PFSK-1 (cell line): ENCODE measurements around the gene NAA16.

Experiments used
- FOXP2 ChIP-seq: optimal IDR thresholded peaks from 2 replicates; pipeline ENCODE3; 2011; ENCODE audit warnings: borderline replicate concordance, control low read depth, inconsistent platforms; ENCODE audit not compliant: insufficient read depth; ENCODE audit errors: extremely low read length, extremely low read depth
- POLR2AphosphoS5 ChIP-seq: IDR thresholded peaks from 2 replicates; pipeline ENCODE4 v1.6.1; 2012; ENCODE audit warnings: low read depth, mild to moderate bottlenecking, control low read depth, low read length, moderate library complexity
- TF ChIP-seq, protein P1 (sequence below), 2 experiments: IDR thresholded peaks; 2 replicates each; pipeline versions ENCODE4 v1.6.1 to v1.8.0; 2011 to 2012; ENCODE audit warnings: low read depth in 2 of 2, low read length in 2 of 2, control low read depth in 1 of 2, inconsistent platforms in 1 of 2, mild to moderate bottlenecking in 1 of 2, moderate library complexity in 1 of 2; ENCODE audit not compliant: insufficient read depth in 1 of 2

DNA sequence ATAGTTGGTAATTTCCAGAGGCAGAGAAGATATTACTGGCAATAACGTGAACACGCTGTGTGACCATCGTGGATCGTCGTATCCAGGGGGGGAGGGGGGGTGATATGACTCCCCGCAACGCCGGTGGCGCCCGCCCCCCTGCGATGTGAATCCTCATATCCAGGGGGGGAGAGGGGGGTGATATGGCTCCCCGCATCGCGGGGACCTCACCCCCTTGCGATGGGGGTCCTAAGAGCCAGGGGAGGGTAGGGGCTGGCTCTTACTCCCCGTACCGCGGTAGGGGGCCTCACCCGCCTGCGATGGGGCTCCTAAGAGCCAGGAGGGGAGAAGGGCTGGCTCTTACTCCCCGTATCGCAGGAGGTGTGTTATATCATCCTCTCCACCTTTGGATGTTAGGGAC lies 115.0 kb downstream of the NAA16 start:
- TF ChIP-seq POLR2AphosphoS5 (no peak), FOXP2 (no peak)
- TF ChIP-seq, protein P1, sequence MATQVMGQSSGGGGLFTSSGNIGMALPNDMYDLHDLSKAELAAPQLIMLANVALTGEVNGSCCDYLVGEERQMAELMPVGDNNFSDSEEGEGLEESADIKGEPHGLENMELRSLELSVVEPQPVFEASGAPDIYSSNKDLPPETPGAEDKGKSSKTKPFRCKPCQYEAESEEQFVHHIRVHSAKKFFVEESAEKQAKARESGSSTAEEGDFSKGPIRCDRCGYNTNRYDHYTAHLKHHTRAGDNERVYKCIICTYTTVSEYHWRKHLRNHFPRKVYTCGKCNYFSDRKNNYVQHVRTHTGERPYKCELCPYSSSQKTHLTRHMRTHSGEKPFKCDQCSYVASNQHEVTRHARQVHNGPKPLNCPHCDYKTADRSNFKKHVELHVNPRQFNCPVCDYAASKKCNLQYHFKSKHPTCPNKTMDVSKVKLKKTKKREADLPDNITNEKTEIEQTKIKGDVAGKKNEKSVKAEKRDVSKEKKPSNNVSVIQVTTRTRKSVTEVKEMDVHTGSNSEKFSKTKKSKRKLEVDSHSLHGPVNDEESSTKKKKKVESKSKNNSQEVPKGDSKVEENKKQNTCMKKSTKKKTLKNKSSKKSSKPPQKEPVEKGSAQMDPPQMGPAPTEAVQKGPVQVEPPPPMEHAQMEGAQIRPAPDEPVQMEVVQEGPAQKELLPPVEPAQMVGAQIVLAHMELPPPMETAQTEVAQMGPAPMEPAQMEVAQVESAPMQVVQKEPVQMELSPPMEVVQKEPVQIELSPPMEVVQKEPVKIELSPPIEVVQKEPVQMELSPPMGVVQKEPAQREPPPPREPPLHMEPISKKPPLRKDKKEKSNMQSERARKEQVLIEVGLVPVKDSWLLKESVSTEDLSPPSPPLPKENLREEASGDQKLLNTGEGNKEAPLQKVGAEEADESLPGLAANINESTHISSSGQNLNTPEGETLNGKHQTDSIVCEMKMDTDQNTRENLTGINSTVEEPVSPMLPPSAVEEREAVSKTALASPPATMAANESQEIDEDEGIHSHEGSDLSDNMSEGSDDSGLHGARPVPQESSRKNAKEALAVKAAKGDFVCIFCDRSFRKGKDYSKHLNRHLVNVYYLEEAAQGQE (IDR thresholded peaks at IDR 0.05; ENCODE audit: insufficient read depth in 1 of 2, low read depth in 2 of 2, low read length in 2 of 2), result no peak
